NCI-H128 (cell line): ENCODE data around the gene SNX14.

ENCODE experiments used
- DNase-seq: peaks from one replicate; lab custom pipeline; 2025; ENCODE audit not compliant: unreplicated experiment; lab: John Stamatoyannopoulos, UW

Gene SNX14

DNA sequence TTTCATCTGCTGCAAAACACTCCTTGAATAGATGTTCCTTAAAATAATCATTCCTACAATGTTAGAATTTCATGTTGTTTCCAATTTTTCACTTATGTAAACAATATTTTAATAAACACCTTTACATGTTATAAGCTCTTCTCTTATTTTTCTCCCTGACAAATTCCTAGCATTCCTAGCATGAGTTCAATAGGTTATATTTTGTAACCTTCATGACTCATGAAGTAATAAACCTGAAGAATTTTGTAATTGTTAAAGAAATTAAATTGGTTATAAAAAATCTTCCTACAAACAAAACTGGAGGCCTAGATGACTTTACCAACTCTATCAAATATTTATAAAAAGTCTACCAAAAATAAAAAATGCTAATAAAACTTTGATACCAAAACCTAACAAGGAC lies 77.5 kb downstream of the SNX14 start:
- DNase-seq, result no peak

DNA sequence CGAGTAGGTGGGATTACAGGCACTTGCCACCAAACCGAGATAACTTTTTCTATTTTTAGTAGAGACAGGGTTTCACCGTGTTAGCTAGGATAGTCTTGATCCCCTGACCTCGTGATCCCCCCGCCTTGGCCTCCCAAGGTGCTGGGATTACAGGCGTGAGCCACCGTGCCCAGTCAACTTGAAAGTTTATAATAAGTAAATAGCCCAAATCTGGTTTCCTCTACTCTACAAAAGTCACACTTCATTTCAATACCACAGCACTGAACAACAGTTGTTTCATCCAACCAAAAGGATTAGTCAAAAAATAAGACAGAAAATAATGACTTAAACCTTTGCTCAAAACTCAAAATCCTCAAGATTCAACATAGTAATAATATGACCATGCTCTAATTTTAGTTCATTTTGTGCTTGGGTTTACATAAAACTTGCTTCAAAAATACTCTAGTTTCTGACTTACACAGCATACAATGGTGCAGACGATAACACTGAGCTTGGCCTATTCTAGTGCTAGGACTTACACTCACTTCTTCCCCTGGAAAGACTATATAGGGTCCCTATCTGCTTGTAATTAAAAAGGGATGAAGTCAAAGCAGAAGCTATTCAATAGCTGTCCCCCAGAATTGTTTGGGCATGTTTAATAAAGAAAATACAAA lies 87.1 kb downstream of the SNX14 start:
- DNase-seq, result no peak

DNA sequence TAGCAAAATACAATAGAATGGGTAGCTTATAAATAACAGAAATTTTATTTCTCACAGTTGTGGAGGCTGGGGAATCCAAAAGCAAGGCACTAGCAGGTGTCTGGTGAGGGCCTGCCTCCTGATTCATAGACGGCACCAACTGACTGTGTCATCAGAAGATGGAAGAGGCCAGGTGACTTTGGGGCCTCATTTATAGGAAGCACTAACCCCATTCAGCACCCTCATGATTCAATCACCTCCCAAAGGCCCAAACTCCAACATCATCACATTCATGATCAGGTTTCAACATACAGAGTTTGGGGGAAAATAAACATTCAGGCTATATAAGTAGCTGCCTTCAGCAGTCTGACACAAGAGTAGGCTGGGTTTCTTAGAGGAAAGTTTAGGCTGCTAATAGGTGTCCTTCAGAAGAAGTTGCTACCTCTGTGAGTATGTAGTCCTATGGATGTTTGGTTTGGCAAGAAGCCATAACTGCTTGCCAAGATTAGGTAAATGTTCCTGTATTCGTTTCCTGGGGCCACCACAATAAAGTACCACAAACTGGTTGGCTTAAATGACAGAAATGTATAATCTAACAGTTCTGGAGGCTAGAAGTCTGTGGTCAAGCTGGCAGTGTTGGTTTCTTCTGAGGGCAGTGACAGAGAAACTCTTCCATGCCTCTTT lies 94.9 kb downstream of the SNX14 start:
- DNase-seq, result no peak

DNA sequence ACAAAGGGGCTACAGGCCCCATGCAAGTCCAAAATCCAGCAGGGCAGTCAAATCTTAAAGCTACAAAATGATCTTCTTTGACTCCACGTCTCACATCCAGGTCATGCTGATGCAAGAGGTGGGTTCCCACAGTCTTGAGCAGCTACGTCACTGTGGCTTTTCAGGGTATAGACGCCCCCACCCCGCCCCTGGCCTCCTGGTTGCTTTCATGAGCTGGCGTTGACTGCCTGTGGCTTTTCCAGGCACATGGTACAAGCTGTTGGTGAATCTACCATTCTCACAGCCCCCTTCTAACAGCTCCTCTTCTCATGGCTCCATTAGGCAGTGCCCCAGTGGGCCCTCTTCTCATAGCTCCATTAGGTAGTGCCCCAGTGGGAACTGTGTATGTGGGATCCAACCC lies 96.8 kb downstream of the SNX14 start:
- DNase-seq, result no peak

DNA sequence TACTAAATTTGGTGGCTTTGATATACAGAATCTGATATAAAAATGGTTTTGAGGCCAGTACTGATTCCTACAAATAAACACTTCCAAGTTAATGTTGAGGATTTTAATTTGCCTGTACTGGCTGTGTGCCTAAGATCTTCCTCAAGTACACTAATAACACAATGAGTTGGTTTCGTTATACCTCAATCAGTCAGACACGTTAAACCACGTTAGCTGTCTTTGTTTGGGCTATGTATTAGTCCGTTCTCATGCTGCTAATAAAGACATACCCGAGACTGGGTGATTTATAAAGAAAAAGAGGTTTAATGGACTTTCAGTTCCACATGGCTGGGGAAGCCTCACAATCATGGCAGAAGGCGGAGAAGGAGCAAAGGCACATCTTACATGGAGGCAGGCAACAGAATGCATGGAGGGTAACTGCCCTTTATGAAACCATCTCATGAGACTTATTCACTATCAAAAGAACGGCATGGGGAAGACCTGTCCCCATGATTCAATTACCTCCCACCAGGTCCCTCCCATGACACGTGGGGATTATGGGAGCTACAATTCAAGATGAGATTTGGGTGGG lies 97.6 kb downstream of the SNX14 start:
- no peak for DNase-seq

DNA sequence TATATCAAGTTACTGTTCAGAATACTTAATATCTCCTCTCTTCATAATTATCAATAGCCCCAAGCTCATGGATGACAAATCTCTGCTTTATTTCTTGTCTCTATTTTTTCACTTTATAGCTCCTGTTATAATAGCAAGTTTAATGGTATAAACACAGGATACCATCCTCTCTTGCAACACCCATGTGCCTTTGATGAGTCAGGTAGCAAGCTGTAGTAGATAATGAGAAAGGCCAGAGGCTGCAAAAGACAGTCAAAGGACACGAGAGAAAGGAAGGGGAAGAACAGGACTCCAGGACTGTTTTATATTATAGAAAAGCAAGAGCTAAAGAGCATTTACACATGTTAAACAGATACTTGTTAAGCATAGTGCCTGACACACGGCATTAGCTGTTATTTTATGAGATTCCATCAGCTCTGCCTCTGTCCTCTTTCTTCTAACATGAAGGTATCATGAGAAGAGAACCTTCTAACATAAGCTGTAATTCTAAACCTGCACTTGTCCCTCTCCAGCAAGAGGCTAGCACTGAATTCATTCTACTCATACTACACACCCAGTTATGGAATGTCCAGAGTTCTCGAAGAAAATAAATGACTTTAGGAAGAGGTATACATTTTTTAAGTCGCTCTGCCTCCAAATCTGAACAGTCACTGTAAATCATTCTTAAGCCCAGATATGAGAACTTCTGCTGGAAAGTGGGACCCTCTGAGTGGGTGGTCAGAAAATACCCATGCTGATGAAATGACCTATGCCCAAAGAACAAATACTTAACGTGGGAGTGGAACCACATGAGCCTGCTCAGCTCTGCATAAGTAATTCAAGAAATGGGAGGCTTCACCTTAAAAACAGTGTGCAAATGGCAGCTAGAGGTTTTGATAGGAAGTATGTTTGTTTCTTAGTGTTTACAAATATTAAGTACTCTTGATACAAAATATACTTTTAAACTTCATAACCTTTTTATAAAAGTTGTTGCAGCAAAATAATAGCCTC lies 98.8 kb downstream of the SNX14 start:
- DNase-seq, result no peak

DNA sequence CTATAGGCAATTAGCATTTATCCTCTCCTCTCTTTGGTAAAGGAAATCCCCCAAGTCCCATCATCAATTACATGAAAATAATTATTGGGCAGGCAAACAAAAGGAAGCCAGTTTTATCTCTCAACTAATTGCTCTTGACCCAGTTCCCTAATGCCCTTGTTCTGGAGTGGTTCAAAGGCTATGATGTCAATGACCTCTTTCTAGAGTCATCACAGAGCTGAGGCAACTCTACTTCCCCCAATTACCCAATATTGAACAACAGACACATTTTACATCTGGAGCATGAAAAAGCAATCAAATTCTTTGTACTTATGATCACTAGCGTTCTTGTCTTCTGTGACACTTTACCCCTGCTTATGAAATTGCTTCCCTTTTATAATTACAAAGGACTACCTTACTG lies 100.3 kb downstream of the SNX14 start:
- no peak for DNase-seq

DNA sequence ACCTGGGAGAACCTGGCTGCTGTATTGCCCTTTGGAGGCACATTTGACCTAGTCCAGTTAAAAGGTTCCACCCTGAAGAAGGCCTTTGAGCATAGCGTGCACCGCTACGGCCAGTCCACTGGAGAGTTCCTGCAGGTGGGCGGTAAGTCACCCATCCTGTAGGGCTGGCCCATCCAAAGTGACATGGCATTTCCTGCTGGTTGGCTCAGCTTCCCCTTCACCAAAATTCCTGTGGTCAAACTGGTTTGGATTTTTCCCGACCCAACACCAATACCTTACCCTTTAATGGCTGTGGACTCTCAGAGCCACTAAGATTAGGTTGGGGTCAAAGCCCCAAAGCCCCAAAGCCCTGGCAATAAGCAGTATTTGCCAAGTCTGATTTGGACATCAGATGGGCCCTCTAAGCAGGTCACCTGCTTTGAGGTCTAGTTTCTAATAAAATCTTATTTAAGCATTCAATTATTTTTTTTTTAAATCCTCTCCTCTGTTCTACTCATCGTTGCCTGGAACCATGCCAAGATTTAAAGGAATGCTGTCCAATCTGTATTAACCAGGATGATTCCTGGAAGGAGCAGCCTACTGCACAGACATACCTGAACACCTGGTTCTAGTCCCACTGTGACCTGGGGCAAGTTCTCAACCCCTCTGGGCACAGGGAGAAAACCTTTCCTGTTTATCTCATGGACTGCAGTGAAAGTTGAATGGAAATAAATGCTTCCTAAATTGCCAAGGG lies 103.0 kb downstream of the SNX14 start:
- DNase-seq, result no peak

DNA sequence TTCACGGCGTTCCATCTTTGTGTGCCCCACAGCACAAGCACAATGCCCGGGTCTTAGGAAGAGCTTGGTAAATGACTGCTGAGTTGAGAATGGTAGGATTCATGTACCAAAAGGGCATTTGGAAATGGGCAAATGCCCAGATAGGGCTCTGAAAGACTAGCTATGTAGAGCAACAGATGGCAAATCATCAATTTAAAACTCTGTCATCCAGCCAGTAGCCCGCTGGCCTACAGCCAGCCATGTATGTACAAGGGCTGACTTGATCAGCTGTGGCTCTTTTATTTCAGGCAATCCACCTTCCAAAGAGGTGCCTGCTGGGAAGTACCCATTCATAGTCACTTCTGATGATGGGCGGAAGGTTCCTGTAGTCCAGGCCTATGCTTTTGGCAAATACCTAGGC lies 108.7 kb downstream of the SNX14 start:
- DNase-seq, result no peak

DNA sequence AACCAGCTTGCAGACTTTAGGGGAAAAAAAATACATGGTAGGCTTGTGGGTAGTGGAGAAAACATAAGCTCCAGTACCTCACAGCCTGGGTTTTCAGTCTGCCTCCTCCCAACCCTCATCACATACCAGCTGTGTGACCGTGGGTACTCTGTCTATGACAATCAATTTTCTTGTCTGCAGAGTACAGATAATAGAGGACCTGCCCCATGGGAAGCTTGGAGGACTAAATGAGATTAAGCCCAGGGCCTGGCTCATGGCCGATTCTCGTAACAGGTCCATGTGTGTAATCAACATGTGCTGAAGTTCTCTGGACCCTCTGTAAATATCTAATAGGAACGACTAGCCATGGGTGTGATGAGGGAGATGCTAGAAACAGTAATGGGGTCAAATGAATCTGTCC lies 109.8 kb downstream of the SNX14 start:
- no peak for DNase-seq

DNA sequence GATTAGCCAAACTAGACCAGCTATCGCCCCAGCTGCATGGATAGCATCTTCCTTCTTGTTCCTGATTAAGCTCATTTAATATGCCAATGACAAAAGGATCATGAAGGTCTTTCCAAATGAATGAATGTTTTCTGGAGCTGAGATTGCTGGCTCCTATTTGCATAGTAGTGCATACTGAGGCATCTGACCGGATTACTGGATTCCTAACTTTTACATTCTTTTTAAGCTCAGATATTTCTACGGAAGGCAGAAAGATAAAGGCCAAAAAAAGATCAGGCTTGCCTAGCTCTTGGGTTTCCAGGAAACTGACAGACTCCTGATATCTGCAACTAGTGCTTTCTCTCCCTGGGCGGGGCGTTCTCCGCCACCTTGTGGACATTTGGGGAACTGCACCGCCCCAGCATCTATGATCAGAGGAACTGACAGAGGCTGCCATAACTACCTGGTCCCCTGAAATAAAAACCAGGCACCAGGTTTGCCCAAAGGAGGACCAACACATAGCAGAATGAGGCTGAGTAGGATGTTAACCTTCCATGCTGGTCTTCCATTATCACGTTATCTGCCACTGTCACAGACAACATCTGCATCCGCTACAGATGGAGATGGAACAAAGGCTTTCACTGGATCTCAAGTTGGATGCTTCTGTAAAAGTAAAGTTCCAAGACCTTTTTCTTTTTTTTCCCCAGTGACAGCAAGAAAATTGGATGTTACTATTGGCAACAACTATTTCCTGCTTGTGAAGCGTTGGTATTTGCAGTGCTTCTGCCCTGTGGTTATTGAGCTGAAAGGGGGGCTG lies 110.6 kb downstream of the SNX14 start:
- DNase-seq, result peak; percentile 2

DNA sequence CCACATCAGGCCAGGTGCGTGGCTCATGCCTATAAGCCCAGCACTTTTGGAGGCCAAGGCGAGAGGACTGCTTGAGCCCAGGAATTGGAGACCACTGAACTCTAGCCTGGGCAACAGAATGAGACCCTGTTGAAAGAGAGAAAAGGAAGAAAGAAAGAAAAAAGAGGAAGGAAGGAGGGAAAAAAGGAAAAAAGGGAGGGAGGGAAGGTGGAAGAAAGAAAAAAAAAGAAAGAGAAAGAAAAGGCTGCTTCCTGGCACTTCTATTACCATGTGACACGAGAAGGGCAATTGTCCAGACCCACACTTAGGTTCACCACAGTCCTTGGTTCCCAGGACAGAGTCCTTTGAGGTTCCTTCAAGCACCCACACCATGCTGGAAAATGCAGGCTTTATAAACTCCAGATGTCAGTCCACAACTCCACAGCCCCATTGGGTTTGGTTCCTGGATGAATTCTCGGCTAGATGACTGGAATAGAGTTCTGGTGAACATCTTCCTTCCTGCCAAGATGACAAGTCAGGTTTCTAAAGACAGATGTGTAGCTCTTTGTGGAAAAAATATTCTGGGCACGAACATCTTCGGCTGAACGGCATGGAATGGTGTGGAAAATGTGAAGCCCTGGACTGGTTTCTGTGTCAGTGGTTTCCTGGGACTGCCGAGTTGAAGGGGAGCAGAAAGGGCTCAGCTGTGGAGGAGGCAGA lies 111.3 kb downstream of the SNX14 start:
- no peak for DNase-seq

DNA sequence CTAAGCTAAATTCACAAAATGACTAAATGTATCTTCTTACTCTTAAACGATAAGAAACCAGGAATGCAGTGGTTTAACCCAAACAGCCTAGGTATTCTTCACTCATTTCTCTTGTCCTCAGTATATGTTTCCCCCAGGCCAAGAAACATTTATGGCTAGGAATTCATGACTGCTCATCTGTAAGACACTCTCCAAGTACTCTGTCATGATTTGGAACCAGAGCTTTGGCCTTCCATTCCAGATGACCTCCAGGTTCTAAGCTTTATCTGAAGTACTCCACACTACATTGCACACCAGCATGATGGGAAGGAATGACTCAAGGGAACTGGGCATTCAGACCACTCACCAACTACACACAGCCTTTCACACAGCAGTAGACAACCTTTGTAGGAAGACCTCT lies 114.5 kb downstream of the SNX14 start:
- no peak for DNase-seq

DNA sequence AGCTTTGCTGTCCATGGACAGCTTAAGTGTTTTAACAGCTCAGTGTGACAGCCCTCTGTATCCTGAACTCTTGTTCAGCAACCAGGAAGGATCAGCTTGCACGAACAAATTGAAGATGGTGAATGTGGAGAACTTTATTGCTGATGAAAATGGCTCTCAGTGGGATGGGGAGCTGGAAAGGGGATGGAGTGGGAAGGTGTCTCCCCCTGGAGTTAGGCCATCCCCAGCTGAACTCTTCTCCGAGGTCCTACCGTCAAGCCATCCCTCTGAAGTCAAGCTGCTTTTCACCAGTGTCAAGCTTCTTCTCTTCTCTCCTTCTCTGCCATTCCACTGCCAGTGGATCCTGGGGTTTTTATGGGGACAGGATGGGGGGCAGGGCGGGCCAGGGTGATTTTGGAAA lies 117.1 kb downstream of the SNX14 start:
- DNase-seq, result no peak

DNA sequence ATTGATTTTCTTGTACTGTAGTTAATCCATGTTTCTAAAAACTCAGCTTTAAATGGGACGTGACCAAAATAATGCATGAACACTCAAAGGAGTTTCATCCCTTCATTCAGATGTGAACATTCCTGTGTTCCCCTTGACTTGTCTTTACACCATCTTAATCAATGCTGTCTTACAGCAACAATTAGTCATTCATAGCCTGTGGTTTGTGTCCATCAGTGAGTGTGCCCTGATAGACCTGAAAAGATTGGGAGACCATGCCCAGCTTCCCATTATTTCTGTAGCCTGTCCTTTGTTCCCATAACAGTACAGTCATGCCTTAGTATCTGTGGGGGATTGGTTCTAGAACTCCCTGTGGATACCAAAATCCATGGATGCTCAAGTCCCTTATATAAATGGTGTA lies 119.9 kb downstream of the SNX14 start:
- no peak for DNase-seq

DNA sequence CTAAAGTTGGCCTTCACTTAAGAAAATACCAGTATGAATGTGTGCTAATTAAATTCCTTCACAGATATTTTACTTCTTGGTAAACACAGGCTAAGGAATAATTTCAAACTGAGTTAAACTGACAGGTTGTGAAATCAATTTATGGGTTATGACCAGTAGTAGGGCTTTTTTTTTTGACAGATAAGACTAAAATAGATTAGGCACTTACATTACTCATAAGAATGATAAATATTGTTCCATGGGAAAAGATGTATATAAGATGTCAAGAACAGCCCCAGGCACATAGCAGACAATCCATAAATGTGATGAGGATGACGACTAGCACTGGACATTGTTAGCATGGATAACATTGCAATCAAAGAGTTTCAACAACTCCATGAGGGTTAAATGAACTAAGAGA lies 120.9 kb downstream of the SNX14 start:
- DNase-seq, result no peak

DNA sequence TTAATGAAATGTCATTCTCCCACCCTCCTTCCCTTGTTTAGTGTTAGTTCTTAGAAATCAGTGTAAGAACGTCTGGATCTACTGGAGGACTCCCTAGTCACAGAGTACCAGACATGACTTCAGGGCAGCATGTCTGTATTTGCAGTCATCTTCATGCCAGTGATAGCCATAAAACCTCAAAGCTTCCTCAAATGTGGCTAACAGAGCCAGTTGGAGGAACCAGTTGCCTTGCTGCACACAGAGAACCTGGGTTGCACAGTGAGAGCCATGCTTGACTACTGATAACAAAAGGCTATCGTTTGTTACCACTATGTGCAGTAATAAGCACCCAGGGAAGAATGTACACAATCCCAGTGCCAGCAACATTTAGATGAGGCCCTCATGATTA lies 123.6 kb downstream of the SNX14 start:
- DNase-seq, result no peak

DNA sequence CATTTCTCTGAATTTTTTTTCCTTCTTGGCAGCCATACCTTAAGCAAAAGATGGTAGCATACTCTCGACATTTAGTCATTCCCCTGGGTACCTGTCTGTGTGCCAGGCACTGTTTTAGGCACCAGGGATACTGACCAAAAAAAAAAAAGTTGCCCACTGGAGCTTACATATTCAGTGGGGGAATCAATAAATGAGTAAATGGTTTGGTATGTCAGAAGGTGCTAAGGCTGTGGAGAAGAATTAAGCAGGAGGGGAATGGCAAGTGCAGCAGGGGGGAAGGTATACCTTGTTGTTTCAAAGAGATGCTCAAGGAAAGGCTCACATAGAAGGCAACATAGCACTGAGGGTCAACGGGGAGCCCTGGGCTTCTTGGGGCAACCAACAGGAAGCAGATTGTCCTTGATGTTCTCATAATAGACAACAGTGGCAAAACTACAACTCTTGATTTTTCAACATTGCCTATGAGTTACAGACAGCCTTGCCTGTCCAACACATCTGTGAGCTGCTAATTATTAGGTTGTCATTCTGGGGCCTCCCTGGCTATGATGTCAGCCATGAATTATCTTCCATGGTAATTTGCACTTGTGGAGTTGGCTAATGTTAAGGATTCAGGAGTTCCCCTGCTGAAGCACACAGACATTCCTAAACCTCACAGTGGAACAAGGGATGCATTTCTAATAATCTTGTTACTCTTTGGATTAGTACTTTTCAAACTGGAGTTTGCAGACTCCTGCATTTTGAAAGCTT lies 124.2 kb downstream of the SNX14 start:
- DNase-seq, result no peak

DNA sequence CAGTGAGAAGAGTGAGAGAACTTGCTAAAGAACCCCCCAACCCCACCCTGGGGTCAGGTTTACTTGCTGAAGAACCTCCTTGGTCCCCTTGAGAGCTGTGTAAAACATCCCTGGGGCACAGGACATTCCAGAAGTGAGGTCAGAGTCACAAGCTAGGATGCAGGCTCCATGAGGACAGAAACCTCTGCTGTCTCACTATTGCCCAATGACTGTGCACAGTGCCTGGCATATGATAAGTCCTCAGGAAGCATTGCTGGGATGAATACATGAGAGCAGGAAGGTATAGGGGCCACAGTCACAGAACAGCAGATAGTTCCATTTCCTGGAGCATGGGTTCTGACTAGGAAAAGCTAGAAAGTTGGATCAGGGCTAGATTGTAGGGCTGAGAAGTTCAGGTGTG lies 125.3 kb downstream of the SNX14 start:
- no peak for DNase-seq
